Mucosa of stomach (tissue), 1 donor: Measurements from ENCODE around the gene CAND2.
"Not testable (repeated sequence)": the region's sequence is repeated elsewhere in the genome, so short reads cannot be mapped to it uniquely, and the experiment has no call there.

ENCODE experiments used
- H3K27me3 ChIP-seq: one replicate; pipeline ENCODE4 v1.7.0; 2013; ENCODE audit warnings: mild to moderate bottlenecking, low read length; ENCODE audit not compliant: control insufficient read depth, insufficient read depth
- H3K36me3 ChIP-seq: one replicate; pipeline ENCODE4 v1.7.0; 2013; ENCODE audit warnings: low read length; ENCODE audit not compliant: control insufficient read depth, insufficient read depth
- H3K4me1 ChIP-seq: one replicate; pipeline ENCODE4 v1.7.0; 2013; ENCODE audit warnings: mild to moderate bottlenecking, low read length; ENCODE audit not compliant: control insufficient read depth, insufficient read depth
- H3K4me3 ChIP-seq: one replicate; pipeline ENCODE4 v1.7.0; 2013; ENCODE audit warnings: low read length
- H3K9ac ChIP-seq: one replicate; pipeline ENCODE4 v1.7.0; 2013; ENCODE audit warnings: mild to moderate bottlenecking, low read length, moderate library complexity
- H3K9me3 ChIP-seq: one replicate; pipeline ENCODE4 v1.7.0; 2013; ENCODE audit warnings: mild to moderate bottlenecking, low read length, moderate library complexity; ENCODE audit not compliant: control insufficient read depth
- donor health status: Pancreatic carcinoma.

Gene CAND2

GRCh38 chr3:12878758-12879157 lies 82.3 kb downstream of the CAND2 start:
- not testable (repeated sequence) for H3K9me3 ChIP-seq, H3K36me3 ChIP-seq, H3K4me3 ChIP-seq, H3K4me1 ChIP-seq, H3K9ac ChIP-seq
- peaks cover 12% of the 10 kb centered on the region for H3K27me3 ChIP-seq

- Histone ChIP-seq H3K4me3 (no peak overlapping the region), H3K4me1 (peaks cover 5% of the 10 kb centered on the region), H3K9me3 (no peaks in the 10 kb centered on the region), H3K27me3 (peaks cover 12% of the 10 kb centered on the region), H3K36me3 (no peaks in the 10 kb centered on the region), H3K9ac (no peak overlapping the region)
Observed at GRCh38 chr3:12879191-12879815, 82.8 kb downstream of the CAND2 start.

- H3K9ac ChIP-seq, H3K4me1 ChIP-seq, H3K9me3 ChIP-seq, H3K4me3 ChIP-seq, H3K27me3 ChIP-seq, H3K36me3 ChIP-seq: not testable (repeated sequence)
Observed at GRCh38 chr3:12881858-12882257, 85.4 kb downstream of the CAND2 start.

GRCh38 chr3:12882336-12883310 lies 86.1 kb downstream of the CAND2 start:
- no peaks in the 10 kb centered on the region for H3K9me3 ChIP-seq
- no peaks in the 10 kb centered on the region for H3K4me1 ChIP-seq
- H3K27me3 ChIP-seq = peaks cover 4% of the 10 kb centered on the region
- H3K4me3 ChIP-seq = no peak overlapping the region
- H3K9ac ChIP-seq = no peak overlapping the region
- H3K36me3 ChIP-seq = no peaks in the 10 kb centered on the region

- no peak overlapping the region for H3K4me3 ChIP-seq
- no peaks in the 10 kb centered on the region for H3K4me1 ChIP-seq
- H3K27me3 ChIP-seq = peaks cover 4% of the 10 kb centered on the region
- H3K9ac ChIP-seq = no peak overlapping the region
- no peaks in the 10 kb centered on the region for H3K9me3 ChIP-seq
- no peaks in the 10 kb centered on the region for H3K36me3 ChIP-seq
Observed at GRCh38 chr3:12884186-12884680, 87.8 kb downstream of the CAND2 start.
